ENCODE data around the gene KRCC1.
A peak's percentile ranks its signal among the peaks of the same experiment; 100 is the strongest.

Gene KRCC1

GRCh38 chr2:88077080-88077479 lies 21.5 kb upstream of the KRCC1 start:
- no peak for TF ChIP-seq CTCF (IDR thresholded peaks at IDR 0.05; ENCODE audit: low read depth, low read length)
- DNase-seq (ENCODE audit: extremely low read depth, low read depth): no peak

DNA sequence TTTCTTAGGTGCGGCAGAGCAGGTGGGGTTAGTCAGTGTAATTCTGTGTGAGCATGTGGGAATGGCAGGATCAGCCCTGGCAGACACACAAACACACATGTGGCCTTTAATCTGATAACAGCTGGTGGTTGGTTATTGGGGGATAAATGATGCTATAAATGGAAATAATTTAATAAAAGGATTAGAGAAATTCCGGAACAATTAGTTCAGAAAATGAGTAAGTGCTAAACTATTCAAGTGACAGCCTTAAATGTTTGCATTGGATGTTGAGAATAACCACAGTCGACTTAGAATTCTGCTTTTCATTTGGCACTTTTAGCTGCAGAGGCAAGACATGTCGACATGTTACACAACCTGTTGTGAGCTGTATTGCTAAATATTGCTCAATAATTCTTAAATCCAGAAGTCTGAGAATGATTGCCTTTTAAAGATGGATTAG lies 19.3 kb upstream of the KRCC1 start:
- DNase-seq (ENCODE audit: extremely low read depth, low read depth): peak; percentile 57
- no peak for TF ChIP-seq CTCF (IDR thresholded peaks at IDR 0.05; ENCODE audit: low read depth, low read length)

- TF ChIP-seq CTCF (IDR thresholded peaks at IDR 0.05; ENCODE audit: low read depth, low read length): no peak
These were observed 18.6 kb upstream of the KRCC1 start for GRCh38 chr2:88074150-88074549.

GRCh38 chr2:88071365-88071764 lies 15.8 kb upstream of the KRCC1 start:
- TF ChIP-seq CTCF (IDR thresholded peaks at IDR 0.05; ENCODE audit: low read depth, low read length): no peak
- no peak for DNase-seq (ENCODE audit: extremely low read depth, low read depth)

More at GRCh38 chr2:88074150-88074549, 18.6 kb upstream of the KRCC1 start:
- no peak for DNase-seq (ENCODE audit: extremely low read depth, low read depth)

- TF ChIP-seq CTCF (IDR thresholded peaks at IDR 0.05; ENCODE audit: low read depth, low read length): no peak
These were observed 14.5 kb upstream of the KRCC1 start for GRCh38 chr2:88070055-88070454.

GRCh38 chr2:88069117-88069516 lies 13.5 kb upstream of the KRCC1 start:
- no peak for TF ChIP-seq CTCF (IDR thresholded peaks at IDR 0.05; ENCODE audit: low read depth, low read length)
- DNase-seq (ENCODE audit: extremely low read depth, low read depth): no peak

More at GRCh38 chr2:88070055-88070454, 14.5 kb upstream of the KRCC1 start:
- no peak for DNase-seq (ENCODE audit: extremely low read depth, low read depth)

- no peak for DNase-seq (ENCODE audit: extremely low read depth, low read depth)
- no peak for TF ChIP-seq CTCF (IDR thresholded peaks at IDR 0.05; ENCODE audit: low read depth, low read length)
These were observed 12.5 kb upstream of the KRCC1 start for GRCh38 chr2:88068044-88068443.

Measured in AG09319 (cell line).